ENCODE data around the gene PHF20.
"Not testable (repeated sequence)": the region's sequence is repeated elsewhere in the genome, so short reads cannot be mapped to it uniquely, and the experiment has no call there.

The PHF20 gene

GRCh38 chr20:35942243-35942642, 170.4 kb downstream of the PHF20 start:
- no peak for DNase-seq

- no peak for DNase-seq
These were observed 175.7 kb downstream of the PHF20 start for GRCh38 chr20:35947489-35947888.

DNA sequence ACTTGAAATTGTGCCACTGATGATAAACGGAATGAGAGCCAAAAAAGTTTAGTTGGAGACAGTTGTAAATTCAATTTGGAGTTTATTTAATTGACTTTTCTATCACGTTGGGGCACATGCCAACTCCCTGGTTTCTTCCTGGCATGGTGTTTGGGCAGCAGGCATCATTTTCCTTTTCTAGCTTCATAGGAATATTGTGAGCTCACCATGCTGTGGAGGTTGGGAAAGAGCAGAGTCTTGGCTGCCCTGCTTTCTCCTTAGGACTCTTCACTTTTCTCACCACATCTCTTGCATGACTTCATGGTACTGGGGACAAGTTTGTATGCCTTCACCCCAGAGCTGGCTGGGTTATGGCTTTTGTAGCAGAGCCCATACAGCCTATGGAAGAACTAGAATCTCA, 176.1 kb downstream of the PHF20 start:
- no peak for DNase-seq

DNA sequence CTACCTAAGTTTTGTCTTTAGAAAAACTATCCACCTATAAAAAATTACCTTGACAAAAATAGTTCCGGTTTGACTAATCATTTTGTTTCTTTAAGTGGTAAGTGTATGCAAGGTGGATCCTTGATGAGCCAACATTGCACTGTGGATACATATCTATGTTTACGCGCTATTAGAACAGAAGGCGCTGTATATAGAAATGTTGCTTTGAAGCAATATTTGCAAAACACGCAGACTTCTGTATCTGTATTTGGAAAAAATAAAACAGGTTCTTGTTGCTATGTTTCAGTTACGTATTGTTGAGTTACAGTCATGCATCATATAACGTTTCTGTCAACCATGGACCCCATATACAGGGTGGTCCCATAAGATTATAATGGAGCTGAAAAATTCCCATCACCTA, 178.3 kb downstream of the PHF20 start:
- DNase-seq, result no peak

DNA sequence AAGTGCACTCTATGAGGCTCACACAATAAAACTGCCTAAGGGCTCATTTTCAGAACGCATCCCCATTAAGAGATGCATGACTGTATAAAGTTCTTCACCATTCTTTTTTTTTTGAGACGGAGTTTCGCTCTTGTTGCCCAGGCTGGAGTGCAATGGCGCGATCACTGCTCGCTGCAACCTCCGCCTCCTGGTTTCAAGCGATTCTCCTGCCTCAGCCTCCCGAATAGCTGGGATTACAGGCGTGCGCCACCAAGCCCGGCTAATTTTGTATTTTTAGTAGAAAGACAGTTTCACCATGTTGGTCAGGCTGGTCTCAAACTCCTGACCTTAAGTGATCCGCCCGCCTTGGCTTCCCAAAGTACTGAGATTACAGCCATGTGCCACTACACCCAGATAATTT, 180.3 kb downstream of the PHF20 start:
- not testable (repeated sequence) for DNase-seq

DNA sequence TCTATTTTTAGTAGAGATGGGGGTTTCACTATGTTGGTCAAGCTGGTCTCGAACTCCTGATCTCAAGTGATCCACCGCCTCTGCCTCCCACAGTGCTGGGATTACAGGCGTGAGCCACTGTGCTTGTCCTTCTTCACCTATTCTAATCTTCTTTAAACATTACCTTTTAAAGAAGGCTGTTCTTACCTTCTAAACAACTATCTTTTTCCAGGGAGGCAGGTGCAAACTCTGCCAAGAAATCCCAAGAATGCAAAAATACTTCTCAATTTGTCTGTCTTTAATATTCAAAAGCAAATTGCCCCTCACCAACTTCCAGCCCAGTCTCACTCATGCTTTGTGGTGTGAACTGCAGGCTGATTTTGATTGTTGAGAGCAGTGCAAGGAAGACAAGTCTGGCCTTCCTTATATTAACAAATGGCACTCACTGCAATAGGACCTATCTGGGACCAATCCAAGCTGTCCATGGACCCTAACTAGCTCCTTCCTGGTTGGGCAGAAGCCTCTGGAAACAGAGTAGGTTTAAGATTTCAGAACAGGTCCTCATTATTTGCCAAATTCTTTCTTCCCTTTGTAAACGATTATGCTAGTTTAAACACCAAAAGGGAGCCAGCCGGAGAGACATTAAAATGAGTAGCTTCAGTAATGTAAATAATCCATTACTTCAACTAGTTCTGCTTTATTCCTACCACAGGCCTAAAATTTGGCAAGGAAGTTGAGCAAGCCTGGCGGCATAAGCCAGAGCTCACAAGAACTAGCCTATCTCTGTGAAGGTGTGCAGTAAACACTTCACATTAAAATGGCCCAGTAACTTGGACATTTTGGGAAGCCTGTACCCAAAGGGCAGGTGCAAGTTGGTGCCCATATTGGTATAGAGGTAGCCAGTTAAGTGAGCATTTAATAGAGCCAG, 180.9 kb downstream of the PHF20 start:
- DNase-seq, result peak; percentile 17

DNA sequence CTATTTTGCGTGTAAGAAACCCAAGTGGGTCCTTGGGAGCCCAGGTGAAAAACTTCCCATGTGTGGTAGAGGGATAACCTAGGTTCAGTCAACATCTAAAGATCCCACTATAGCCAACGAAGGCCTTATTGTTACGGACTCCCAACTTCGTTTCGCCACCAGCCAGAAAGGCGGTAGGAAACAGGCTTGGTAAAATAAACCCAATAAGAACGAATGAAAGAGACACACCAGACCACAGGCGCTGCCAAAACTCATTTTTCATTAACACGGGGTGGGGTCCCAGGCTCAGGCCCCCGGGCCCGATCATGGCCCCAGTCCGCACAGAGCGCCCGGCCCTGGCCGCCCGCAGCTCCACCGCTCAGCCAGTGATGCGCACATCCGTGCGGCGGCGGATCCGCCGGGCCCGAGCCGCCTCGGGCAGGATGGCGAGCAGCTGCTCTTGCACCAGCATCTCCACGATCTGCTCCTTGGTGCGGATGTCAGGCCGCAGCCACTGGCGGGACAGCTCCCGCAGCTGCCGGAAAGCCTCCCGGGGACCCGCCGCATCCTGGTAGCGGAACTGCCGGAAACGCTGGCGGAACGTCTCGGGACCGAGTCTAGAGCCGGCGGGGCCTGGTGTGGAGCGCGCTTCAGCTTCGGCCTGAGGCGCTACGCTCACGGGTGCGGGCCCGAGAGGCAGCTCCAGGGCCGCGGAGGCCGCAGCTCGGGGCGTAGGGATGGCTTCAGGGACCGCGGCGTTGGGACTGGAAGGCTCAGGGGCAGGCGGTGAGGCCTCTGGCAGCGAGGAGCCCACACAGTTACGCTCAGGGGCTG, 181.8 kb downstream of the PHF20 start:
- DNase-seq, result no peak

DNA sequence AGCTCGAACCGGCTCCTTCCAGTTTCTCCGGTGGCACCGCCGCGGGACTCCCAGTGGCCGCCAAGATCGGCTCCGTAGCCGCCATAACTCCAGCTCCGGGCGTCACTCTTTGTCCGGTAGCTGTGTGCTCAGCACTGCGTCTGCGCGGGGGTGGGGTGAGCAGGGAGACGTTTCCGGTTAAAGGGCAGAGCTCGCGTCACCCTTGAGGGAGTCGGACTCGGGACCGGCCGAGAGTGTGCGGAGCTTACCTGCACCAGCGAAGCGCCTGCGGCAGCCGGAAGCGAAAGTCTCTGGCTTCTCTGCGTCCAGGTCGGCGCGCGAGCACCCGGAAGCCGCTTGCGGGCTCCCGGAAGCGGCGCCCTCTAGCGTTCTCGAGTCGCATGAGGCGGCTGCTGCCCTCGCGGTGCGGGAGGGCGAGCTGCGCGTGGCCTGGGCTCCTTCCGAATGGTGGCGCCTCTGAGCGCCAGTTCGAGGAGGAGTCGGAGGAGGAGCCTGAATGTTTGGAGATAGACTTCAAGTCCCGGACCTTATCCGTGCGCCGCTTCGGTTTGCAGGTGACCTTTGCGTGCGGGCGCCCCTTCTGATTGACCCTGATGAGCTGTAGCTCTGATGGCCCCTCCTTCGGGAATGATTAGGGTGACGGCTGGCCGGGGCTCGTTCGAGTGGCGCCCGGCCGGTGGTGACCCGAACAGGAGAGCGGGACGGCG, 182.5 kb downstream of the PHF20 start, which contains the start of gene SCAND1:
Gene SCAND1 (minus strand): TSS at position 303 of the 707 bp plus-strand sequence. CDS start 218 bp downstream, at position 85.
- peak; percentile 92 for DNase-seq

- DNase-seq, result no peak
These were observed 183.1 kb downstream of the PHF20 start for GRCh38 chr20:35954907-35955251.

GRCh38 chr20:35956616-35957015, 184.8 kb downstream of the PHF20 start:
- DNase-seq, result no peak

GRCh38 chr20:35959291-35959690, 187.5 kb downstream of the PHF20 start:
- not testable (repeated sequence) for DNase-seq

GRCh38 chr20:35963878-35964277, 192.1 kb downstream of the PHF20 start:
- no peak for DNase-seq

- no peak for DNase-seq
These were observed 196.3 kb downstream of the PHF20 start, which contains the start of gene CNBD2 for GRCh38 chr20:35967979-35968640. CNBD2 (plus strand) TSS chr20:35968590; CDS start chr20:35968763, 173 bp downstream.

- no peak for DNase-seq
These were observed 197.1 kb downstream of the PHF20 start for GRCh38 chr20:35968930-35969329.

- no peak for DNase-seq
These were observed 200.2 kb downstream of the PHF20 start for GRCh38 chr20:35971981-35972380.

GRCh38 chr20:35972462-35972861, 200.6 kb downstream of the PHF20 start:
- peak; percentile 75 for DNase-seq

GRCh38 chr20:35974256-35974655, 202.4 kb downstream of the PHF20 start:
- DNase-seq, result no peak

DNA sequence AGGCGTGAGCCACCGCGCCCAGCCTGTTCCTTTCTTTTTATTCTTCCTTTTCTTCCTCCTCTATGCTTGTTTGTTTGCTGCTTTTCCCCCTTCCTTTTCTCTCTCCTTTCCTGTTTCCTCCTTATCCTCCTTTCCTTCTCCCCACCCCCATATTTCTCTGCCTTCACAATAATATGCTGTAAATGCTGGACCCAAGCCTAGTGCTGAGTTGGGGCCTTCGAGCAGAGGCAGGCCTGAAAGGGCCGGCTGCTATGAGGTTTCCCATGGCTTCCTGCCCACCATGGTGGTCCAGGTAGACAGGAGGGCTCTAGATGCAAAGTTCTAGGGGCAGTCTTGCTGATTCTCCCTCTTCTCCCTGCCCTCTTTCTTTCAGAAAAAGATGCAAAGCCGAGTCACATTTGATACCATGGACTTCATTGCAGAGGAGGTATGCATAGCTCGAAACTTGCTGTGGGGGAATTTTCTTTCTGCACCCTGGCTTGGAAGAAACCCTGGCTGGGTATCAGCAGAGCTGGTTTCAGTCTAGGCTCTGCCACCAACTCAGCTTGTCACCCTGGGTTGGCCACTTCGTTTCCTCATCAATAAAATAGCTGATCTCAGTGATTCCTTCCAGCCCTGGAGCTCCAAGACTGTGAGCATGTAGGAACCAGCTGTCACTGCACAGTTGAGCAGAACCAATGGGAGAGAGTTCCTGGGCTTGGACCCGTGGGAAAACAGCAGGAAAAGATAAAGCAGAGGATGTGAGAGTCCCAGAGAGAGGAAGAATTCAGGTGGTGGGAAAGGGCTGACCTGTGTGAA, 204.0 kb downstream of the PHF20 start:
- no peak for DNase-seq

DNA sequence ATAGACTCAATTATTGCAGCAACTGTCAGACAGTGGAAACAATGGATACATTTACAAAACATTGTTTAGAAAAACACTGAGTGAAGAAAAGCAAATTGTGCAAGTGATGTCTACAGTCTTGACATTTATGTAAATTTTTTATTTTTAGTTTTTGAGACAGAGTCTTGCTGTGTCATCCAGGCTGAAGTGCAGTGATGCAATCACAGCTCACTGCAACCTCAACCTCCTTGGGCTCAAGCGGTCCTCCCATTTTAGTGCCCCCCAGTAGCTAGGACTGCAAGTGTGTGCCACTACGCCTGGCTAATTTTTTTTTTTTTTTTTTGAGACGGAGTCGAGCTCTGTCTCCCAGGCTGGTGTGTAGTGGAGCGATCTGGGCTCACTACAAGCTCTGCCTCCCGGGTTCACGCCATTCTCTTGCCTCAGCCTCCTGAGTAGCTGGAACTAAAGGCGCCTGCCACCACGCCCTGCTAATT, 206.3 kb downstream of the PHF20 start:
- no peak for DNase-seq

DNA sequence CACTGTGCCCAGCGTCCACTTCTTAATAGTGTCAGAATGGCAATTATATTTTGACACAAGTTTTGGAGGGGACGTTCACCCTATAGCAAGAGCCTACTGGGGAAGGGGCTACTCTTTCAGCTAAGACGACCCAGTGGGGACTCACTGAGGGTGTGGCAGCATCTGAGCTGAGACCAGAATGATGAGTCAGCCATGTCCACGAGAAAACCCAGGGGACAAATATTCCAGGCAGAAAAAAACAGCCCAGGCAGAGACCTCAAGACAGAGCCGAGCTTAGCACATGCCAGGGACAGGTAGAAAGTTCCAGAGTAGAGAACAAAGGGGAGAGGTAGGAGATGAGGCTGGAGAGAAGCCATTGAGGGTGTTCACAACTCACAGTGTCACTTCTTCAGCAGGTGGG, 207.7 kb downstream of the PHF20 start:
- no peak for DNase-seq

DNA sequence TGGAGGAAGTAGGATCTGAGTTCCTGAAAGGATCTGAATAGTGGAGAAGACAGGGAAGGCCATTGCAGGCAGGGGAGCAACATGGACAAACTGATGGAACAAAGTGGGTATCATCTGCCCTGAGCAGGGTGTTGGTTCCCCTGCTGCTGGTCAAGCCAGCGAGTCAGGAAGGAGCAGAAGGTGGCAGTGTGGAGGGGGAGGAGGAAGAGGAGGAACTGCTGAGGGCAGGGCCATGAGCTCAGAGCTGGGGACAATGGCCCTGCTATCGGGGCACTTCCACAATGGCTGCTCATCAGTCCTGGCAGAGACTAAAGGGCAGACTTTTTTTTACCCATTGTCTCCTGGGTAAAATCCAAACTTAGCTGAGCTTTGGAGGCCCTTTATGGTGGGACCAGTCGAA, 210.2 kb downstream of the PHF20 start:
- DNase-seq, result no peak

DNA sequence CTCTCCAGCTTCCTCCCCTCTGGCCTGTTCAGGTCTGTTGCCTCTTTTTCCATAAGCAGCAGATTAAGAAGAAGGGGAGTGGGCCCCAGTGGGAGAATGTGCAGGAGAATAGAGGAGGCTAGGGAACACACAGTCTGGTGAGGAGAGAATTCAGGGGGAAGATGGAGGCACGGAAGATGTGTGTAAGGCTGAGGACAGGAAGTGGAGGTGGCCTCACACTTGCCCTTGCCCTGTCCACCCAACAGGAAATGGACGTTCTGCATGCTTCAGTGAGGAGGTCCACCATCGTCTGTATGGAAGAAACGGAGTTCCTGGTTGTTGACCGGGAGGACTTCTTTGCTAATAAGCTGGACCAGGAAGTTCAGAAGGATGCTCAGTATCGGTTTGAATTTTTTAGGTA, 212.6 kb downstream of the PHF20 start:
- DNase-seq, result no peak
